ENCODE measurements around the gene CD302.
"Not testable (repeated sequence)": the region's sequence is repeated elsewhere in the genome, so short reads cannot be mapped to it uniquely, and the experiment has no call there.

Gene CD302

DNA sequence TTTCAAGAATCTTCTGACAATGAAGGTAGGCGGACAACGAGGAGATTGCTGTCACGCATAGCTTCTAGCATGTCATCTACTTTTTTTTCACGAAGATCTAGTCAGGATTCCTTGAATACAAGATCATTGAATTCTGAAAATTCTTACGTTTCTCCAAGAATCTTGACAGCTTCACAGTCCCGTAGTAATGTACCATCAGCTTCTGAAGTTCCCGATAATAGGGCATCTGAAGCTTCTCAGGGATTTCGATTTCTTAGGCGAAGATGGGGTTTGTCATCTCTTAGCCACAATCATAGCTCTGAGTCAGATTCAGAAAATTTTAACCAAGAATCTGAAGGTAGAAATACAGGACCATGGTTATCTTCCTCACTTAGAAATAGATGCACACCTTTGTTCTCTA, 49.9 kb downstream of the CD302 start:
- TF ChIP-seq, protein P1, sequence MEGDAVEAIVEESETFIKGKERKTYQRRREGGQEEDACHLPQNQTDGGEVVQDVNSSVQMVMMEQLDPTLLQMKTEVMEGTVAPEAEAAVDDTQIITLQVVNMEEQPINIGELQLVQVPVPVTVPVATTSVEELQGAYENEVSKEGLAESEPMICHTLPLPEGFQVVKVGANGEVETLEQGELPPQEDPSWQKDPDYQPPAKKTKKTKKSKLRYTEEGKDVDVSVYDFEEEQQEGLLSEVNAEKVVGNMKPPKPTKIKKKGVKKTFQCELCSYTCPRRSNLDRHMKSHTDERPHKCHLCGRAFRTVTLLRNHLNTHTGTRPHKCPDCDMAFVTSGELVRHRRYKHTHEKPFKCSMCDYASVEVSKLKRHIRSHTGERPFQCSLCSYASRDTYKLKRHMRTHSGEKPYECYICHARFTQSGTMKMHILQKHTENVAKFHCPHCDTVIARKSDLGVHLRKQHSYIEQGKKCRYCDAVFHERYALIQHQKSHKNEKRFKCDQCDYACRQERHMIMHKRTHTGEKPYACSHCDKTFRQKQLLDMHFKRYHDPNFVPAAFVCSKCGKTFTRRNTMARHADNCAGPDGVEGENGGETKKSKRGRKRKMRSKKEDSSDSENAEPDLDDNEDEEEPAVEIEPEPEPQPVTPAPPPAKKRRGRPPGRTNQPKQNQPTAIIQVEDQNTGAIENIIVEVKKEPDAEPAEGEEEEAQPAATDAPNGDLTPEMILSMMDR (IDR thresholded peaks at IDR 0.05; ENCODE audit: insufficient read depth, low read length, poor library complexity, severe bottlenecking): no peak
- no peak for TF ChIP-seq EZH2phosphoT487 (conservative IDR thresholded peaks at IDR 0.05; ENCODE audit: low read length)
- Histone ChIP-seq H3K9me3 (ENCODE audit: insufficient read depth, low read length) (no peaks in the 10 kb centered on the region), H3F3A (ENCODE audit: insufficient read depth) (no peaks in the 10 kb centered on the region), H3K9ac (ENCODE audit: low read length) (no peak overlapping the region), H3K9me2 (replicated peaks; ENCODE audit: insufficient read depth, low read length) (no peaks in the 10 kb centered on the region), H3K27ac (ENCODE audit: low read depth, low read length) (no peak overlapping the region), H3K36me3 (ENCODE audit: low read length) (peaks cover 62% of the 10 kb centered on the region), H3K4me2 (ENCODE audit: low read depth, low read length, poor library complexity, severe bottlenecking) (no peak overlapping the region), H3K4me3 (ENCODE audit: insufficient read depth, low read length, poor library complexity, severe bottlenecking) (no peak overlapping the region), H4K20me1 (ENCODE audit: low read depth, low read length) (peaks cover 5% of the 10 kb centered on the region; the same call in 1 of the 2 replicates), H3K27me3 (ENCODE audit: low read length) (no peaks in the 10 kb centered on the region), H2AFZ (ENCODE audit: low read depth, low read length, severe bottlenecking) (no peak overlapping the region), H3K79me2 (ENCODE audit: insufficient read depth, low read length) (peaks cover 36% of the 10 kb centered on the region)

DNA sequence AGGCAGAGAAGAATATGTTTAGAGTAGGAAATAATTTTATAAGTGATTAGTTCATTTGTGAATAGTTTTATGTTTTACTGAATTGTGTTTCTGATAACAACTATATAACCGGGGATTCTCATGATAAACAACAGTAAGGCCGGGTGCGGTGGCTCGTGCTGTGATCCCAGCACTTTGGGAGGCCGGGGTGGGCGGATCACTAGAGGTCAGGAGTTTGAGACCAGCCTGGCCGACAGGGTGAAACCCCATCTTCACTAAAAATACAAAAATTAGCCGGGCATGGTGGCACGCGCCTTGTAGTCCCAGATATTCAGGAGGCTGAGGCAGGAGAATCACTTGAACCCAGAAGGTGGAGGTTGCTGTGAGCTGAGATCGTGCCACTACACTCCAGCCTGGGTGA, 52.8 kb downstream of the CD302 start:
- H3K4me2 ChIP-seq (ENCODE audit: low read depth, low read length, poor library complexity, severe bottlenecking); H3K4me3 ChIP-seq (ENCODE audit: insufficient read depth, low read length, poor library complexity, severe bottlenecking); H3K27ac ChIP-seq (ENCODE audit: low read depth, low read length); H2AFZ ChIP-seq (ENCODE audit: low read depth, low read length, severe bottlenecking); H3K27me3 ChIP-seq (ENCODE audit: low read length); H3K9me2 ChIP-seq (replicated peaks; ENCODE audit: insufficient read depth, low read length); H3F3A ChIP-seq (ENCODE audit: insufficient read depth); H3K9ac ChIP-seq (ENCODE audit: low read length); H3K9me3 ChIP-seq (ENCODE audit: insufficient read depth, low read length): not testable (repeated sequence)
- Histone ChIP-seq H3K79me2 (ENCODE audit: insufficient read depth, low read length) (peaks cover 37% of the 10 kb centered on the region), H4K20me1 (ENCODE audit: low read depth, low read length) (peaks cover 13% of the 10 kb centered on the region), H3K36me3 (ENCODE audit: low read length) (peaks cover 52% of the 10 kb centered on the region)

DNA sequence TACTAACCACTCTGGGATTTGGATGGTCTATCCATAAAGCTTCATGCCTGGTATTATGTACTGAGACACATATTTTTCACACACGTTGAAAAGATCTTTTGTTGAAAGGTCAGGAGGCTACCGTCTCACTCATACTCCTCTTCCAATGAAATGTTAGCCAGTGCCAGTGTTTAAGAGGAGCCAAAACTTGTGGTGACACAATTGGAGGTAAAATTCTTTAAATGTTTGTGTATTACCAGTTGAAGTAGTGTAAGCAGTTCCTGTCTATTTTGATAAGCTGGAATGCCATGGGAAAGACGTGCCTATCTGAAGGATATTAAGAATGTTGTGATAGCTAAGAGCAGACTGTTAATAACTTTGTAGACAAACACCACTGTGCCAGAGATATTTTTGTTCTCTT, 53.6 kb downstream of the CD302 start:
- no peak overlapping the region for H3K4me3 ChIP-seq (ENCODE audit: insufficient read depth, low read length, poor library complexity, severe bottlenecking)
- peaks cover 5% of the 10 kb centered on the region; the same call in 1 of the 2 replicates for H3F3A ChIP-seq (ENCODE audit: insufficient read depth)
- H2AFZ ChIP-seq (ENCODE audit: low read depth, low read length, severe bottlenecking): no peak overlapping the region
- H3K9me2 ChIP-seq (replicated peaks; ENCODE audit: insufficient read depth, low read length): no peaks in the 10 kb centered on the region
- peaks cover 48% of the 10 kb centered on the region for H3K36me3 ChIP-seq (ENCODE audit: low read length)
- TF ChIP-seq EZH2phosphoT487 (conservative IDR thresholded peaks at IDR 0.05; ENCODE audit: low read length): no peak
- TF ChIP-seq, protein P1 (IDR thresholded peaks at IDR 0.05; ENCODE audit: insufficient read depth, low read length, poor library complexity, severe bottlenecking): no peak
- peaks cover 19% of the 10 kb centered on the region for H4K20me1 ChIP-seq (ENCODE audit: low read depth, low read length)
- no peaks in the 10 kb centered on the region for H3K27me3 ChIP-seq (ENCODE audit: low read length)
- peaks cover 46% of the 10 kb centered on the region for H3K79me2 ChIP-seq (ENCODE audit: insufficient read depth, low read length)
- H3K9me3 ChIP-seq (ENCODE audit: insufficient read depth, low read length): no peaks in the 10 kb centered on the region
- H3K27ac ChIP-seq (ENCODE audit: low read depth, low read length): no peak overlapping the region
- no peak overlapping the region for H3K4me2 ChIP-seq (ENCODE audit: low read depth, low read length, poor library complexity, severe bottlenecking)
- no peak overlapping the region for H3K9ac ChIP-seq (ENCODE audit: low read length)

DNA sequence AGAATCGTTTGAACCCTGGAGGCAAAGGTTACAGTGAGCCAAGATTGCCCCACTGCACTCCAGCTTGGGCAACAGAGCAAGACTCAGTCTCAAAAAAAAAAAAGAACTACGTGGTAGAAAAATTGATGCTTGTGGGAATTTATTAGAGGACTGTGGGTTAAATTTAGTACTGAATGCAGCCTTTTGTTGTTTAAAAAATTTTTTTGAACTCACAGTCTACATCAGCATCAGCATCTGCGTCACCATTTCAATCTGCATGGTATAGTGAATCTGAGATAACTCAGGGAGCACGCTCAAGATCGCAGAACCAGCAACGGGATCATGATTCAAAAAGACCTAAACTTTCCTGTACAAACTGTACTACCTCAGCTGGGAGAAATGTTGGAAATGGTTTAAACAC, 55.2 kb downstream of the CD302 start:
- H3K9ac ChIP-seq (ENCODE audit: low read length): no peak overlapping the region
- TF ChIP-seq, protein P1 (IDR thresholded peaks at IDR 0.05; ENCODE audit: insufficient read depth, low read length, poor library complexity, severe bottlenecking): no peak
- TF ChIP-seq EZH2phosphoT487 (conservative IDR thresholded peaks at IDR 0.05; ENCODE audit: low read length): no peak
- H3K9me3 ChIP-seq (ENCODE audit: insufficient read depth, low read length): no peaks in the 10 kb centered on the region
- no peaks in the 10 kb centered on the region for H3K27me3 ChIP-seq (ENCODE audit: low read length)
- peaks cover 5% of the 10 kb centered on the region; the same call in 1 of the 2 replicates for H3F3A ChIP-seq (ENCODE audit: insufficient read depth)
- H4K20me1 ChIP-seq (ENCODE audit: low read depth, low read length): peaks cover 24% of the 10 kb centered on the region
- H3K4me3 ChIP-seq (ENCODE audit: insufficient read depth, low read length, poor library complexity, severe bottlenecking): no peak overlapping the region
- H3K9me2 ChIP-seq (replicated peaks; ENCODE audit: insufficient read depth, low read length): no peaks in the 10 kb centered on the region
- H2AFZ ChIP-seq (ENCODE audit: low read depth, low read length, severe bottlenecking): no peak overlapping the region
- H3K79me2 ChIP-seq (ENCODE audit: insufficient read depth, low read length): peaks cover 61% of the 10 kb centered on the region
- no peak overlapping the region for H3K27ac ChIP-seq (ENCODE audit: low read depth, low read length)
- peaks cover 41% of the 10 kb centered on the region for H3K36me3 ChIP-seq (ENCODE audit: low read length)
- no peak overlapping the region for H3K4me2 ChIP-seq (ENCODE audit: low read depth, low read length, poor library complexity, severe bottlenecking)

All from SU-DHL-6 (cell line).